IPS-18c (cell line): ENCODE results near the gene PTCH2.
"Not testable (repeated sequence)": the region's sequence is repeated elsewhere in the genome, so short reads cannot be mapped to it uniquely, and the experiment has no call there.

Source experiments
- H3K4me3 ChIP-seq: 2 replicates; pipeline ENCODE4 v1.7.0; 2013; ENCODE audit warnings: low read depth, mild to moderate bottlenecking, low read length, moderate library complexity; ENCODE audit not compliant: insufficient read depth
- H3K9me3 ChIP-seq: one replicate; pipeline ENCODE4 v1.6.1; 2013; ENCODE audit warnings: mild to moderate bottlenecking, low read length, moderate library complexity; ENCODE audit not compliant: control insufficient read depth, insufficient read depth

The PTCH2 gene

DNA sequence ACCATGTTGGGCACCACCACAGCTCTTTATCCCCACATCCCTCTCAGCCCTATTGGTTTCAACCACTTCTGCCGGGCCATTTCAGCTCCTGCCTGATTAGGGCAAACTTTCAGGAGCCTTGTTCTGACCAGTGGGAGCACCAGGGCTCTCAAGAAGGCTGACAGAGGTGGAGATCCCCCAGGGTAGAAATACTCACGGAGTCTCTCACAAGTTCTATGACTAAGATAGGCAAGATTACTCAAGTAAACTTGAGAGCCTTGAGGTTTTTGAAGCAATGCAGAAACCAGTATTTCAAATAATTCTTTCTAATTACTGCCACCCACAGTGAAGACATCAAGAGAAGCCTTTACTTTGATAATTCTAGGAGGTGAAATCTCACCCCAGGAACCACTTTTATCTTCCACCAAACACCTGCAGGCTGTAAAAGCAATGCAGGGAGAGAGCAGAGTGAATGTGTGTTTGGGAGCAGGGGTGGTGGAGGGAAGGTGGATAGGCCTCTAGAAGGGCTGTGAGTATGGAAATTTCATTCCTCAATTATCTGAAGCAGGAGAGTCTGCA lies 6.6 kb upstream of the PTCH2 start:
- Histone ChIP-seq H3K9me3 (no peaks in the 10 kb centered on the region), H3K4me3 (no peak overlapping the region)

DNA sequence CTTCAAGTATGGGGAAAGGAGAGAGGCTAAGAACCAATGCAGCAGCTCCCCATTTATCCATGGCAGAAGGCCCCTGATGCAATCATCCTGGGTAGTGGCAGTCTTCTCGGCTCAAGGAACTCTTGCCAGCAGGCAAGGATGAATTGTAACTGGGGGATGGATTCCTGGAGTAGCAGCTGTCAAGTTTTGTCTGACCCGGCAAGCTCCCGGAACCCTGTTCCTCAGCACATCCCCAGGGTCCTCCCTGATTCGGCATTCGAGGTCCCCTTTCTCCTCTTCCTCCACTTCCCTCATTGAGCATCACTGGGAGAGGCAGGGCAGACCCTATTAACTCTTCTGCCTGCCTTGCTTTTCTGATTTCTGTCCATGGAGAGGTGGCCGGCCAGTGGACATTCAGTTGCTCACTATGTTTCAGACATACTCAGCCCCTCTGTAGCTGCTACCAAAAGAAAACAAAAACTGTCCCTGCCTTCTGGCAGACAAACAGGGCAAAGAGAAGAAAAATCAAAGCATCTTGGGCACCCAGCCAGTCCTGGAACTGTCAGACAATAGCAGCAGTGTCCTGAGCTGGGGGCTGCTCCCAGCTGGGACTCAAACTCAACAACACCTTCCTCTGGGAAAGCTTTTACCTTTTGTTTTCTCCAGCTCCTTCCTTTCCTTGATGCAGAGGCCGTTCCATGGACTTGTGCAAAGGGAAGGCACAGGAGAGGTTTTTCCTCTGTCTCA lies 5.6 kb upstream of the PTCH2 start:
- Histone ChIP-seq H3K4me3 (no peak overlapping the region), H3K9me3 (no peaks in the 10 kb centered on the region)

DNA sequence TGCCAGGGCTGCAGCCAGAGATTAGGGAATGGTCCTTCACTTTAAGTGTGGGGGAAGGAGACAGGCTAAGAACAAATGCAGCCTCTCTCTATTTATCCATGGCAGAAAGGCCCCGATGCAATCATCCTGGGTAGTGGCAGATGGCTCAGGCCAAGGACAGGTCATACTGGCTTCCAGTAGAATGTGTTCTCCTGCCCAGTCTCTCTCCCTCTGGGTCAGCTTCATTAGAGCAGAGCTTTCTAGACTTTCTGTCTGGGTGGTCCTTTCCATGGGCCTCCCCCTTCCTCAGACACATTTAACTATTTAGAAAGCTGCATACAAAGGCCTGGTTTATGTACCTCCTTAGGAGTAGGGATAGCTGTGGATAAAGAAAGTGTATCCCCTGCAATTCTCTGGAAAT lies 4.8 kb upstream of the PTCH2 start:
- Histone ChIP-seq H3K9me3 (no peaks in the 10 kb centered on the region), H3K4me3 (no peak overlapping the region)

DNA sequence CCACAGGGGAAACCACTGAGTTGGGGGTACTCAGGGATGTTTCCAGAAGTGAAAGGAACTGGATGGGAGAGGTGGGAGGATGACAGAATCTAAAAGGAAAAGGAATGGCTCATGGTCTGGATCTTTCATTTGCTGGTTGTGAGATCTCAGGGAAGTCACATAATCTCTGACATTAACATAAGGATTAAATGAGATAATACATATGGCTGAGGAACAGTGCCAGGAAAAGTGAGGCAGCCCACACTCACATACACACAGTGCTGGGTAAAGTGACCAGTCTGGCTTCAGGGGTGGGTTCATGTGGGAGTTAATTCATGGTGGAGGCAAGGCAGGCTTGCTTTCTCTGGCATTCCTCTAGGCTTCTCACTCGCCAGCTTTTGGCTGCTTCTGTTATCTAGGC lies 3.9 kb upstream of the PTCH2 start:
- Histone ChIP-seq H3K9me3 (no peaks in the 10 kb centered on the region), H3K4me3 (no peak overlapping the region)

DNA sequence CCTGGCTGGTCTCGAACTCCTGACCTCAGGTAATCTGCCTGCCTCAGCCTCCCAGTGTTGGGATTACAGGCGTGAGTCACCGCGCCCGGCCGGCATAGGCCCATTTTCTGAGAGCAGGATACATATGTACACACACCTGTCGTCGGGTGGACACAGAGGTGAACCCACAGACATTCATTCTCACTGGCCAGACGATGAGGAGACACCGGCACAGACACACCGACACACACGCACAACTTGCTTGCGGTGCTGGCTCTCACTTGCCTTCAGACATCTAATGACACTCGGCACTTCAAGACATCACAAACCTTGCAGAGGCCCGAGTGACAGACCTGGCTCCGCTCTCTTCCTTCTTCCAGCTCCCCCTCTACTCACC lies 579 bp downstream of the PTCH2 start:
- Histone ChIP-seq H3K4me3 (peak overlapping the region; percentile 65), H3K9me3 (no peaks in the 10 kb centered on the region)

DNA sequence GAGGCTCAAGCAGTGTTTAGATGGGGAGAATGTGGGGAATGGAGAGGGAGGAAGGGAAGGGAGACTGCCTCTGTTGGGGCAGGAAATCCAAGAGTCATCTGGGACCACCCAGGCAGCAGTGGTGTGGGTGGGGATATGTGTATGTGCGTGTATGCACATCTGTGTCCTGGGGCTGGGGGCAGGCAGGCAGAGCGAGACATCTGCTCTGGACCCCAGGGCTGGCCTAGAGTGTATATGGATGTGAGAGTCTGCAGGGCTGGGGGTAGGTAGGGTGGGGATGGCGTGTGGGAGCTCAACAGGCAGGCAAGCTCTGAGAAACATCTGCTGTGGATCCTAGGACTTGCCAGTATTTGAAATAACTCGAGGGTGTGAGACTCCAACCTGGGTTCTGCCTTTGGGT lies 3.5 kb downstream of the PTCH2 start:
- Histone ChIP-seq H3K4me3 (no peak overlapping the region), H3K9me3 (no peaks in the 10 kb centered on the region)

DNA sequence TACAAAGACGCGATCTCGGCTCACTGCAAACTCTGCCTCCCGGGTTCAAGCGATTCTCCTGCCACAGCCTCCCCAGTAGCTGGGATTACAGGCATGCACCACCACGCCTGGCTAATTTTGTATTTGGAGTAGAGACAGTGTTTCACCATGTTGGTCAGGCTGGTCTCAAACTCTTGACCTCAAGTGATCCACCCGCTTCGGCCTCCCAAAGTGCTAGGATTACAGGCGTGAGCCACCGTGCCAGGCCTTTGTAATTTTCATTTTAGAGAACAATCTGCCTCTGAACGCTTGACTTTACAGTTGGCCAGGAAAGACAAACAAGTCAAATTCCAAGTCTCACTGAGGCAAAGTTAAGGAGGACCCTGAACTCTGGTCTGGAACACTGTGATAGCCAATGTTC lies 4.8 kb downstream of the PTCH2 start:
- not testable (repeated sequence) for H3K9me3 ChIP-seq, H3K4me3 ChIP-seq

DNA sequence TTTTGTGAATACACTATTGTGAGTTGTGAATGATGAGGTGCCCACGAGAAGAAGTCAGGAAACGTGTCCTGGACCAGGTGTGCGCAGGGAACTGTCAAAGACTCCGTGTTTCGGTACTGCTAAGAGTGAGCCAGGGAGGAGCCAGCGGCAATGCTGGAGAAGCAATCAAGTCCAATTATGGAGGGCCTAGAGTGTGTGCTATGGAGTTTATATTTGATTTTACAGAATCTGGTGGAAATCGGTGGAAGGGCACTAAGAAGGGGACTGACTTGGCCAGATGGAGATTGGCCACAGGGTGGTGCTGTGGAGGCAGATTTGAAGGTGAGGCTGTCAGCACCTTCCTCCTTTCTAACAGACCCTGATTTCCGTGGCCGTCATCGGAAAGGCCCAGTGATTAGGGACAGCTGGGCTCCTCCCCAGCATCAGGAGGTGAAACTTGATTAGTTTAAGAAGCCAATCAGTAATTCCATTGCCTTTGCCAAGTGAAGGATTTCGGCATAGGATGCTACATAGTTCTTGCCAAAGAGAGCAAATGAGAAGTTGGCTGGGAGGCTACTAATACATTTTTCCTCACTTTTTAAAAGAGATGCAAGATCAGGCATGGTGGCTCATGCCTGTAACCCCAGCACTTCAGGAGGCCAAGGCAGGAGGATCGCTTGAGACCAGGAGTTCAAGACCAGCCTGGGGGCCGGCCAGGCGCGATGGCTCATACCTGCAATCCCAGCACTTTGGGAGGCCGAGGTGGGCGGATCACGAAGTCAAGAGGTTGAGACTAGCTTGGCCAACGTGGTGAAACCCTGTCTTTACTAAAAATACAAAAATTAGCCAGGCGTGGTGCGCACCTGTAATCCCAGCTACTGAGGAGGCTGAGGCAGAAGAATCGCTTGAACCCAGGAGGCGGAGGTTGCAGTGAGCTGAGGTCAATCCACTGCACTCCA lies 7.0 kb downstream of the PTCH2 start:
- Histone ChIP-seq H3K4me3 (no peak overlapping the region), H3K9me3 (peaks cover 6% of the 10 kb centered on the region)

DNA sequence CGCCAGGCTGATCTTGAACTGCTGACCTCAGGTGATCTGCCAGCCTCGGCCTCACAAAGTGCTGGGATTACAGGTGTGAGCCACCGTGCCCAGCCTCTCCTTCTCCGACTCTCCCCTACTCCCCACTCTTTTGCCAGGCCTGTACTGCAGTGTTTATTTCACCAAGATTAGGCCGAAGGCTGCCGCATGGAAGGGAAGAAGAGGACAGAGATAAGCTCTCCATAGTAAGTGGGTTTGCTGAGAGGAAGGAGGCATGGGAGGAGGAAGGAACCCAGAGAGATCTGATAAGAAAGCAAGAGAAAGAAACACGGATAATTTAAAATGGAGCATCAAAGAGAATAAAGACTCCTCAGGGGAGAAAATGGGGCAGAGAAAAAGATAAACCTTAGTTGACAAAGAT lies 8.7 kb downstream of the PTCH2 start:
- H3K9me3 ChIP-seq: peaks cover 6% of the 10 kb centered on the region
- H3K4me3 ChIP-seq: no peak overlapping the region

DNA sequence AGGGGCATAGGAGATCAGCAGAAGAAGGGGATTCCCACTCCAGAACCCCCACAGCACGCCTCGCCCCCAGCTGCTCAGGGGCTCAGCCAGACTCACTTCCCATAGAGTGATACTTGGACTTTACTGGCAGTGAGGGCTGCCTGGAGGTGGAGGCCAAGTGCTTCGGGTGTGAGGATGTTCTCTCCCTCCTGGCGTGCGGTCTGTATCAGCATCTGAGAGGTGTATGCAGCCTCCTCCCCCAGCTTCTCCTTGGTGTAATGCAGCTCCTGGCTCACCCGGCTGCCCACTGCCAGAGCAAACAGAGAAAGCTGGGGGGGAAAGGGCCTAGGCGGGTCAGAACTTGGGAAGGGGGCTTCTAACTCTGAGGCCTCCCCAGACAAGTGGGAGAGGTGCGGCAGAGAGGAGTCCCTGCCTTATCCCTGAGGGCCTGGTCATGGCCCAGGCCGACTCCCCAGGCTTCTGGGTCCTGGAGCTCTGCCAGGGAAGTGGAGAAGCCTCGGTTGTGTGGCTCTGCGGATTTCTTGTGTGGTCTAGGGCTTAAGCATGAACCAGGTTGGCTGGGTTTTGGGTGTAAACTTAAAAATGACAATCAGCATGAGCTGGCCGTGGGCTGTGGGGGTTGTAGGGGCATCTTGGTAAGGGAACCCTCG lies 10.9 kb downstream of the PTCH2 start:
- peaks cover 6% of the 10 kb centered on the region for H3K9me3 ChIP-seq

DNA sequence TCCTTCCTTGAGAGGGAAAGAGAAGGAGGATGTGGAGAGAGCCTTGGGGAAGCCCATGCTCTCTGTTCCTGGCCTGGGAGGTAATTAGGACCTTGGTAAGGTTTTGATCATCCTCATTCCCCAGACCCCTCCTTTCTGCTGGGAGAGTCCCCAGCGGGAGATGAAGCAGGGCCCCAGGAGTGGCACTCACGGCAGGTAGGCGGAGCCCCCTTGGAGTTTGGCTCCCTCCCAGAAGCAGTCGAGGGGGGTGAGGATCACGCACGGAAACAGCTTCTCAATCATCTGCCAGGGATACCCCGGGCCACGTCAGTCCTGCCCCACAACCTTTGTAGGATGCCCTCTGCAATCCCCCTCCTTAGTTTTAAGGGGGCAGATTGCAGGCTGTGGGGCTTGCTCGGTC lies 11.5 kb downstream of the PTCH2 start:
- Histone ChIP-seq H3K4me3 (no peak overlapping the region), H3K9me3 (peaks cover 6% of the 10 kb centered on the region)

More for the DNA sequence above, 10.9 kb downstream of the PTCH2 start:
- H3K4me3 ChIP-seq: no peak overlapping the region

DNA sequence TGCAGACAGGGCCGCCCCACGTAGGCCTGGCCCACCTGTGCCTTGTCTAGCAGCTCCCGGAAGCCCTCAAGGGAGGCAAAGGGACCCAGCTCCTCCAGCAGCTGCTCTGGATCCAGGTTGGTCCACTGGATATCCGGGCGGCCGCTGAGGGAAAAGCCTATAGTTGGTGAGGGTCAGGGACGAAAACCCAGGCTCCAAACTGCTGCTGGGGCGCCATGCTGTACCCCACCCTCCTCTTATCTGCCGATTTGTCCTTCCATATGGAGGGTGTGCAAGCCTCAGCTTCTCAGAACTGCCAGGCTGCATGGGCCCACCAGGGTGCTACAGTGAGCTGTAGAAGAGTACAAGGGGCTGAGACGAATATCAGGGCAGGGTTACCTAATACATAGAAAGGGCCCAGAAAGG lies 12.2 kb downstream of the PTCH2 start:
- Histone ChIP-seq H3K9me3 (peaks cover 6% of the 10 kb centered on the region), H3K4me3 (no peak overlapping the region)

DNA sequence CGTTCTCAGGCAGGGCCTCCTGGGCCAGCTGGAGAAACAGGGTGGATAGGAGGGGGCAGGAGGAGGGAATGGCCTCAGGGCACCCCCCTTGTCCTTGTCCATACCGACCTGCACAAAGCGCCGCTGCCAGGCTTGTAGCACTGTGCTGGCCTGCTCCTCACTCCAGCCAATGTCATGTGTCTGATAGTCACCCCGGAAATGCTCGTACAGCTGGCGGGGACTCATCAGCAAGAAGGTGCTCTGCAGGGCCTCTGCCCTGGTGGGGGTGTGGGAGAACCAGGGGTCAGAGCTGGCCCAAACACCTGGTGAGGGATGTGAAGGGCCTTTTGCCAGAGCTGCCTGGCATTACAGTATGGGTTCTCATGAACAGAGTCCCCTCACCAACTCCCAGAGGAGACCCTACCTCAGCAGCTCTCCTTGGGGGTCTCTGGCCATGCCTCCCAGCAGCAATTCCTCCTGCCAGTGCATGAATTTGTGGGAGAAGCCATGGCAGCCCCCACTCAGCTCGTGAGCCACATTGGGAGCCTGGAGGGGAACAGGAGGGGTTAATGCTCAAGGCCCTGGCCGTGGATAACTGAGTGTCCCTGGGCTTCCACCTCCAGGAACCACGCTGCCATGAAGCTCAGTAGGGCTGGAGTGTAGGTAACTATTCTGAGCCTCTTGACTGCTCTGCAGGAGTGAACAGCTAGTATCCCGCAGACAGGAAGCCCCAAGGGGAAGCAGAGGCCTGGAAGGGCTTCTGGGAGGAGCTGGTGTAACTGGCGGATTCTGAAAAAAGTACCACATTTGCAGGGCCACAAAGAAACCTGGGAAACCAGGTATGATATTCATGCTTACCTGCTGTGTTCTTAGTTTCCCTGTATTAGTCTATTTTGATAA lies 13.3 kb downstream of the PTCH2 start:
- no peak overlapping the region for H3K4me3 ChIP-seq
- H3K9me3 ChIP-seq: peaks cover 6% of the 10 kb centered on the region

DNA sequence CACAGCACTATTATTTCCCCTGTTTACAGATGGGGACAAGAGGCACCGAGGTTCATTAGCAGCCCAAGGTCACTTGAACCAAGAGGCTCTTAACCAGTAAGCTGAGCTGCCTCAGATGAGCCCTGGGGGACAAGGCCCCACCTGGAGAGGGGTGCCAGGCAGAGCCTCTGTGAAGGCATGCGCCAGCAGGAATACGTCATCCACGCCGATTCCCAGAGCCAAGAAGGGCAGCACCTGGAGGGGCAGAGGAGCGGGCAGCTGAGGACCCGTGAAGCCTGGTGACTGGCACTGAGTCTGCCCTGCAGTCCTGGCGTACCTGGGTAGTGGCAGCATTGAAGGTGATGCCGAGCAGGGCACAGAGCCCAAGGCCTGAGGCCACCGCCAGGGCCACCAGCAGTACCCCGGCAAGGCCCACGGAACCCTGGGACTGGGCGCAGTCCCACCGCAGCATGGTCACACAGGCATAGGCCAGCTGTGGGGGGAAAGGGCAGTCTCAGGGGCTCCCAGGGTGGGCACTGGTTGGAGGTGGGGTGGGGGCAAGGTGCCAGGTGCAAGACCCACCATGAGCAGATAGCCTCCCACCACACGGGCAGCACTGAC lies 14.1 kb downstream of the PTCH2 start:
- Histone ChIP-seq H3K4me3 (no peak overlapping the region), H3K9me3 (peaks cover 6% of the 10 kb centered on the region)

DNA sequence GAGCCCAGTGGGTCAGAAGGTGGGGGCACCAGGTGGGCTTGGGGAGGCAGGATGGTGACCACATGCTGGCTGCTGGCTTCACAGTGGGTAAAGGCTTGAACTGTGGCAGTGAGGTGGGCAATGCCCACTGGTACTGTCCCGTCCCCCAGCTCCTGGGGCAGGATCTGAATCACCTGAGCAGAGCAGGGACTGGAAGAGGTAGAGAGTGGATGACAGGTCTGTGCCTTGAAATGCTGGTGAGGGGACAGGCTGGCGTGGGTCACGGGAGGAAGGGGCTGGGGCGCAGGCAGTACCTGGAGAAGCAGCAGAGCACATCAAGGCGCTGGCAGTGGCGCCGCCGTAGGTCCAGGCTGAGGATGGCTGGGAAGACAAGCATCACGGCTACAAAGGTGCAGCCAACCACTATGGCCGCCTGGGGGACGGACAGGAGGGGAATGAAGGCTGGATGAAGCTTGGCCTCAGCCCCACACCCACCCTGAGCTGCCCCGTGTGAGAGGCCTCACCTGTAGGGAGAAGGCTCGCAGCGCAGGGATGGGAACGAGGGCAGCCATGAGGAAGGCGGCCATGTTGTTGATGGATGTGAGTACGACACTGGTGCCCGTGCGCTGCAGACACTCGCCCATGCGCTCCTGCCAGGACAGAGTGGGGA lies 14.9 kb downstream of the PTCH2 start:
- Histone ChIP-seq H3K9me3 (peaks cover 6% of the 10 kb centered on the region), H3K4me3 (no peak overlapping the region)
